CD4-positive, alpha-beta T cell treated with Interleukin-10 for 1 hour (primary cell): Measurements from ENCODE around the gene NFIB.

Experiments
- DNase-seq: peaks from one replicate; pipeline ENCODE4 v3.0.0-alpha.2; 2020

Gene NFIB

GRCh38 chr9:14313951-14314423 lies at the start of gene NFIB:
TSS of gene NFIB (minus strand) at chr9:14314141. CDS start at chr9:14313511, 630 bp downstream.
- DNase-seq: no peak

DNA sequence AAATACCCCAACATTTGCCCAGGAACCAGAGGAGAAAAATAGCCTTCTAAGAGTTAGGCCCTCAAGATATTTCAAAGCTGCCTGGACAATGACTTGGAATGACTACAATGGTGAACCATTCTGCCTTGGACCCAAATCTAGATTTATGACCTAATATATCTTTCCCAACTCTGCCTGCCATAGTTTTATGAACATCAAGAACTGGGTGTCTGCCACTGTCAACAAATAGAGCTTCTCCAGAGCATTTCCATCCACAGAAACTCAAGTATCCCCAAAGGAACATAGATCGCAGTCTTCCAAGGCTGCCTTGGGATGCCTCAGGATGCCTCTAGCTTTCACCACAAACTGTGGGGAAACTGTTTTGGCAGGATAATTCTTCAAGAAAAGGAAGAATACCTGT lies 48.2 kb upstream of the NFIB start:
- no peak for DNase-seq

GRCh38 chr9:14361074-14361473 lies 47.1 kb upstream of the NFIB start:
- DNase-seq: no peak

GRCh38 chr9:14358523-14358922 lies 44.6 kb upstream of the NFIB start:
- DNase-seq: no peak

DNA sequence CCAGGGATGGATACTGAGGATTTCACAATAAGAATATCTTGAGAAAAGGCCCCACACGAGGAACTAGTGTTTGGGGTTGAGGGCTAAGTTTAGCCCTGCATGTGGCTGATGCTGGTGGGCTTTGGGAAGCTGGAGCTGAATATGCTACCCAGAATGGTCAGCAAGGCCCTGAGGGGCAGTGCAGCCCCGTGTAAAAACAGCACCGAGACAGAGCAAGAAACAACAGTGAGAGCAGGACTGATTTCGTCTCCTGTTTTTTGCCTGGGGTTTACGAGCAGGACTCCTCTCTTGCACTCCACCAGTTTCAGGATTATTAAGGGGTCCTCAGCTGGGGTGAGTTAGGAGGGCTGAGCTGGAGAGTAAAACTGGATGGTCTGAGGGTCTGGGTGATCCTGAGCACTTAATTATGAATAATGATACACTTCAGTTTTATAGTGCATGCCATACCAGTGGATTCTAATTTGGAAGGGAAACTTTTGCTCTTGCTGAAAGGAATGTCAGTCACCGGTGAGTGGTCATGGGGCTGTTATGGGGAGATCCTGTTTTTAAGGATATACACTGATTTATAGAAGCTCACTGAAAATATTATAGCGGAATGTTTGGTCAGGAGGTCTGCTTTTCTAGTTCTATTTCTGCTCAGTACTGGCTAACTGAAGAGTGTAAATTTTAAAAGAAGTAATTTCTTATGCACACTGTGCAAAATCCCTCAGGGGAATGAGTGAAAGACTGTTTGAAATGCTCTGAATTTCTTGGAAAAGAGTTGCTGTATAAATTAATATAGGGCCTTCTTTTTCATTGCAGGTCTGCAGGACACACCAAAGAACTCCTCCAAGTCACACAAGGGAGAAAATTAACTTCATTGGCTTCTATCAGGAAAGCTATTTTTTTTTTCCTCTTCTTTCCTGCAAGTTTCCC lies 42.7 kb upstream of the NFIB start:
- no peak for DNase-seq

DNA sequence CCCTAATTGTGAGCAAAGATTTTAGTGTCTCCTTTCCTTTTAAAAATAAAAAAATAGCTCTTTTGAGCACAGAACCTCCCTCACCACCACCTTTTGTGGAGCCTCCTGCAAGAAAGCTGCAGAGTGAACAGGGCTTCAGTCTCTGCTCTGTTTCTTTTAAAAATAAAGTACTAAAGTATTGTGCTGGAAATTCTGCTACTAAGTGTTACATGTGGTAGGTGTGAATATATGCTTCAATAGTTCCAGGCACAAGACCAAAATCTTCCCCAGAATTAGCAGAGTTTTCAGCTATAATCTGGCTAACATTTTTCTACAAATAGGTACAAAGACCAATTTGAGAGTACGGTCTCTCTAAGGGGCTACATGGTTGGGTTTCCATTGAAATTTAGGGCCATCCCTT lies 40.3 kb upstream of the NFIB start:
- no peak for DNase-seq

GRCh38 chr9:14353222-14354056 lies 39.5 kb upstream of the NFIB start:
- DNase-seq: peak; percentile 65

DNA sequence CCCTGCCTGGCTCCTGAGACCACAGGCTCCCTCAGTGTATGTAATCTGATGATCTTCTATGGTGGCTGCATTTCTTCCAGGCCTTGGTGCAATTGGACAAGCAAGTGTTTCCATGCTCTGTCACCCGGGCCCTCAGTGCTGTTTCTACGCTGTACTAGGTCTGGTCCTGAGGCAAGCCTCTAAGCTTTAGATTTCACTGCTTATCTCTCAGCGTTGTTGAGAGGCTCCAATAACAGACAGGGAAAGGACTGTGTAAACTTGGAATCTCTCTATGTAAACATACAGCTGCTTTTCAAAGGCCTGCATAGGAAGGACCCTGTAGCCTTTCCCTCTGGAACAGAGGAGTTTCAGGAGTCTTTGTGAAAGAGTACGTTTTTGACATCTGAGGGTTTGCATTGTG lies 38.6 kb upstream of the NFIB start:
- DNase-seq: no peak

DNA sequence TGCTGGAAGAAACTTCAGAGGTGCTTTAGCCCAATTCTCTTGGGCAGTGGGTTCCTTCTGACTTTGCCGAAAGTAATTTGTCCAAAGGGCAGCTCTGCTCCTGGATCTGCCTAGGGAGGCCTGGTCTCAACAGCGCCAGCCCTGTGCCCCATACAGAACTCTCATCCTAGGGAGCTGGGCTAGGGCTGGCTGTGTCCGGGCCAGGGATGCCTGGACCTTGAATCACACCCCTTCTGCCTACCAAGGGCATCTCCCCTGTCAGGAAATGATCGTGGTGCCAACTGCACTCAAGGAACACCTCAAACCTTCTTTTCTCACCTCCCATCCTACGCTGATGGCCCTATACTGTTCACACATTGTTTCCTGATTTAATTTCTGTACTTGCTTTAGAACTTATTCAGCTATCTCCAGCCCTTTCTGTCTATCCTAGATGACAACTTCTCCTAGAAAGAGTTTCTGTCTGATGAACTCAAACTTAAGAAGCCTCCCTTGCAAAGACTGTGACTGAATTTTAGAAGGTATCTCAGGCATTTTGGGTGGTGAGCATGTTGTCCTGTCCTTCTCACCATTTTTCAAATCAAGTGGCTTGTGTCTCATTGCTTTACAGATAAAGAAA lies 37.4 kb upstream of the NFIB start:
- no peak for DNase-seq

- DNase-seq: no peak
Observed at GRCh38 chr9:14350754-14351153, 36.8 kb upstream of the NFIB start.

GRCh38 chr9:14350349-14350728 lies 36.4 kb upstream of the NFIB start:
- DNase-seq: no peak

- no peak for DNase-seq
Observed at GRCh38 chr9:14349447-14350348, 35.8 kb upstream of the NFIB start.

- DNase-seq: no peak
Observed at GRCh38 chr9:14349146-14349446, 35.2 kb upstream of the NFIB start.

DNA sequence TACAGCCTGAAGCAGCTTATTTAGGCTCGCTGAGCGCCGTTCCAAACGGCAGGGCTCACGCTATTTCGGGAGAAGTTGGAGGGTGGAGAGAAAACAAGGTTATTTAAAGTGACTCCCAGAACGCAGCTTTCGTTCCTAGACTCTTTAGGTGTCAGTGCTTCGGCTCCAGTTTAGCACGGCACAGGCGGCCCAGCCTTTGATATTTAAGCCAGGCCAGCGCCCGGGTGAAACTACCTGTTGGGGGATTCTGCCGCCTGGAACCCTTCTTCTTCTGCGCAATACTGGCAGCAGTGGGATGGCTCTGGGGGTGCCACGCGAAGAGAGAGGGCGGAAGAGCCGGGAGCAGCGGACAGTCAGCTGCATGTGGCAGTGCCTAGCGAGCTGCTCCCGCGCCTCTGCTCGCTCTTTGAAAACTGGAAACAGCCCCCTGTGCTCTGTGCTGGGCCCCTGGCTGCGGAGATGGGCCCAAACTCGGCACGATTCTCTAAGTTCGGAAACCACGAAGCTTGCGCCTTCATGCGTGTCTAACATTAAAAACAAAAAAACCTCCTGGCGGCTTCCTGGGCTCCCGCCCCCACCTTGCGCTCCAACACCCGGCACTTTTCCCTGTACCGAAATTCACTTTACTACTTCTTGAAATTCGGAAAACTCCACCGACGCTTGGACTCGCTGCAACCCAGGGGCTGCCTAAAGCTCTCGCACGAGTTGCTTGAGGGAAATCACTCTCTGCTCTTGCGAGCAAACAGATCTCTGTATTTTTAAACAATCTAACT lies 34.6 kb upstream of the NFIB start:
- DNase-seq: no peak

DNA sequence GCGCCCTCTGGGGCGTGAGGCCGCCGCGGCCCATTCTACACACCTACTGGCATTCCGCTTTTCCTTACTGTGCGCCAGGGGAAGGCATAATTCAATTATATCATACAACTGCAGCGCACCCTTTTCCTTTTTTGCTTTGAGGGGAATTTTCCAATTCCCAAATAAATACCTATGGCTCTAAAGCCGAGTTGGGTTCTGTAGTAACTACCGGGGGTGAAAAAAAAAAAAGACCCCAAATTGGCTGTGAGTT lies 34.1 kb upstream of the NFIB start:
- no peak for DNase-seq

DNA sequence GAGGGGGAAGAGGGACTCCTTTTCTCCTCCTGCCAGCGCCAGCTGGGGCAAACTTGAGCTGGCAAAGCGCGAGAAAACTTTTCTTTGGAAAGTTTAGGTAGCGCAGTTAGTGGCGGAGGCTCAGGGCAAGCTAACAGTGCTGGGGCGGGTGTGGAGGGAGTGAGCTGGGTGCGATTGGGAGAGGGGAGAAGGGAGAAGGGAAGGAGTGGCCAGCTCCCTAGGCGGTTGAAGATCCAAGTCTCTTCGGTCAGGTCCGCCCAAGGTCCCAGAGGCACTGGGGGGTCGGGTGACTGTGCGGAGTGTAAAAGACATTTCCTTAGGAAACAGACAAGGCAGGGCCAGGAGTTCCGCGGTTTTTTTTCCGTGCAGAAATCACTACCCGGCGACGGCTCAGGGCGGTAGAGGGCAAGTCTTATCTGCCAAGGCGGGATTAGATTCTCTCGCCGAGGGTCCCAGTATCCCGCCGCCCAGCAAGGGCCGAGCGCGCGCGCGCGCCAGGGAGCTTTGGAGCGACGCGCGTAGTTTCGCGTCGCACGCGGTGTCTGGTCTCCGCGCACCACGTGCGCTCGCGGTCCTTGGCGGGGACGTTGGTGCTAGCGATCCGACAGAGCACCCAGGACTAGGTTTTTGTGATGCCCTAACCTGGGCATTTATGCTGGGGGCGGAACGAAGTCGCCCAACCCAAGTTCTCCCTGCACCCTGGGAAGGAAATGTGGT lies 33.6 kb upstream of the NFIB start:
- DNase-seq: no peak

DNA sequence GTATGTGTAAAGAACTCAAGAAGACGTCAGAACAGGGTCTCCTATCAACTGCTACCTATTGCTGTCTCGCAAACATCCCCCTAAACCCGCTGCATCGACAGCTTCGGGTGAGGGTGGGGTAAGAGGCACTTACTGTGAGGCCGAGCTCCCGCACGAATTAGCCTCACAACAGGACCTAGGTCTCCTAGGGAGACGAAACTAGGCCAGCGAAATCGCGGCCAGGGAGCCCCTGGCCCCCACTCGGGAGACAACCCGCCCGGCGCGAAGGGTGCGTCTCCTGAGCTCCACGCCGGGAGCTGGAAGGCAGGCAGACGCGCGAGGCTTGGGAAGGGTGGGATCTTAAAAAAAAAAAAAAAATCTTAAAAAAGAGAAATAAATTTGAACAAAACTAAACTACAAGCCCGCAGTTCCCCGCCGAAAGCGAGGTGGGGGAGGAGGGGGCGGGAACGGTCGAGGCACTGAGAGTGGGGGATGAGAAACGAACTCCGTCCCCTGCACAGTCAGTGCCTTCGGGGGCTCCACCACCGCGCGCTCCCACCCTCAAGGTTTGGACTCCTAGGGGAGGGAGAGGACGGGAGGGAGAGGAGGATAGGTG lies 33.0 kb upstream of the NFIB start:
- no peak for DNase-seq

GRCh38 chr9:14346231-14346791 lies 32.4 kb upstream of the NFIB start:
- no peak for DNase-seq

DNA sequence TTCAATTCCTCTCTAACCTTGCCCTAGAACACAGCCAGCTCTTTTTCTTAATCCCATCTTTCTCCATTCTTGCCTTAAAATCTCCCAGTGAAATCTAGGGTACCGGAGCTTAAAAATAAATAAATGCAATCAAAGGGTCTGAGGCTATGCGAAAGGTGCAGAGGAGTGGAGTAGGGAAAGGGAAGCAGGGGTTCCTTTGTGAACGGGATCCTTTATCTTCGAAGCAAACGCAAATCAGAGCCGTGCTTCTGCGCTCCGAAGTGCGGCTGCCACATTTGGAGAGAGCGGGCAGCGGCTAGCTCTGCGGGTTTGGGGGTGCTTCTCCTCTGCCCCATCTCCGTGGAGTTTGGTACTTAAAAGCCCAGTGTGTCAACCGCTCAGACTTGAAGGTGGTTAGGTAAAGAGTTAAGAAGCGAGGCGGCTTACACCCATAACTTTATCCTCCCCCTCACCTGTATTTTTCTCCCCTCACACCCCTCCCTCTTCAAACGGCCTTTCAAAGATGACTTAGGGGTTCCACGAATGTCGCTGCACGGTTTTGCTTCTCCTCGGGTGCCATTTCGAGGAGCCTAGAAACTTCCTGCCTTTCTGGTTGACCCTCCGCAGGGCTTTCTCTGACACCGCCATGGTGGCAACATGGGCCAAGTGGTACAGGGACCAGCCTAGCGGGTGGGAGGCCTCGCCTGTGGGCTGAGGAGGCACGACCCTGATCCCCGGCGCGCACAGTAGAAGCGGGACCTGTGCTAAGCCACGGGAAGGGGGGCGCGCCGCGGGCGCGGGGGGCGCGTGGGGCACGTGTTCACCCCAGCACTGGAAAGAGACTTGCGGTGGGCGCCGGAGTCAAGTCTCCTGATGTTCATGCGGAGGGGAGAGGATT lies 31.7 kb upstream of the NFIB start:
- no peak for DNase-seq

- DNase-seq: no peak
Observed at GRCh38 chr9:14344941-14345353, 31.0 kb upstream of the NFIB start.
